ENCODE measurements around the gene FAM13C. TPM values are rescaled to one million over a fixed set of nuclear protein-coding genes. Genes with fewer than 3 reads are reported as not detected.

Gene FAM13C
- total RNA-seq, 6 donors from 2014 or later: 4.1 to 15.7 (median 8.9) TPM

GRCh38 chr10:59360605-59361405 lies 1.5 kb downstream of the FAM13C start:
- DNase-seq (no peak), ATAC-seq (ENCODE audit: low FRiP score in 2 of 2) (no peak)
- Histone ChIP-seq H3K4me1 (peaks cover 0 to 18% (median 6%) of the 10 kb centered on the region in 4 donors), H3K36me3 (no peaks in the 10 kb centered on the region), H3K27ac (peak overlapping the region in 3 of 4 donors; percentile 73 to 84 (median 84)), H3K9me3 (no peaks in the 10 kb centered on the region), H3K4me3 (peak overlapping the region in 2 of 4 donors; percentile 55 to 60), H3K27me3 (no peaks in the 10 kb centered on the region)
- TF ChIP-seq POLR2A (IDR thresholded peaks at IDR 0.05): no peak
- TF ChIP-seq EP300 (IDR thresholded peaks at IDR 0.05): no peak
- no peak for TF ChIP-seq POLR2AphosphoS5 (IDR thresholded peaks at IDR 0.05)
- TF ChIP-seq CTCF (IDR thresholded peaks at IDR 0.05): no peak
- 65% methylated on average over 6 of the region's 6 CpGs for WGBS, 2 donors

GRCh38 chr10:59358576-59358975 lies 3.8 kb downstream of the FAM13C start:
- ATAC-seq (ENCODE audit: low FRiP score in 2 of 2) (no peak), DNase-seq (no peak)
- H3K27ac ChIP-seq: peak overlapping the region in 1 of 4 donors; percentile 5
- H3K9me3 ChIP-seq: no peaks in the 10 kb centered on the region
- H3K27me3 ChIP-seq: no peaks in the 10 kb centered on the region
- peaks cover 0 to 18% (median 6%) of the 10 kb centered on the region in 4 donors for H3K4me1 ChIP-seq
- no peak overlapping the region for H3K4me3 ChIP-seq
- TF ChIP-seq CTCF (IDR thresholded peaks at IDR 0.05): no peak
- no peak for TF ChIP-seq POLR2A (IDR thresholded peaks at IDR 0.05)
- no peak for TF ChIP-seq POLR2AphosphoS5 (IDR thresholded peaks at IDR 0.05)
- no peak for TF ChIP-seq EP300 (IDR thresholded peaks at IDR 0.05)
- no peaks in the 10 kb centered on the region for H3K36me3 ChIP-seq

- Histone ChIP-seq H3K27ac (no peak overlapping the region), H3K4me3 (no peak overlapping the region), H3K9me3 (no peaks in the 10 kb centered on the region), H3K27me3 (no peaks in the 10 kb centered on the region), H3K36me3 (no peaks in the 10 kb centered on the region), H3K4me1 (peaks cover 0 to 5% (median 0%) of the 10 kb centered on the region in 4 donors)
- ATAC-seq (ENCODE audit: low FRiP score in 2 of 2) (no peak), DNase-seq (no peak)
- TF ChIP-seq CTCF (IDR thresholded peaks at IDR 0.05) (no peak), EP300 (IDR thresholded peaks at IDR 0.05) (no peak), POLR2AphosphoS5 (IDR thresholded peaks at IDR 0.05) (no peak)
Measured at GRCh38 chr10:59354434-59354833, 7.9 kb downstream of the FAM13C start.

- Histone ChIP-seq H3K36me3 (no peaks in the 10 kb centered on the region), H3K4me3 (no peak overlapping the region), H3K9me3 (no peaks in the 10 kb centered on the region), H3K27me3 (no peaks in the 10 kb centered on the region), H3K4me1 (no peaks in the 10 kb centered on the region), H3K27ac (no peak overlapping the region)
- no peak for ATAC-seq (ENCODE audit: low FRiP score in 2 of 2)
- no peak for TF ChIP-seq CTCF (IDR thresholded peaks at IDR 0.05)
- no peak for TF ChIP-seq EP300 (IDR thresholded peaks at IDR 0.05)
- no peak for TF ChIP-seq POLR2A (IDR thresholded peaks at IDR 0.05)
- no peak for TF ChIP-seq POLR2AphosphoS5 (IDR thresholded peaks at IDR 0.05)
- DNase-seq: no peak
- WGBS, 2 donors: 96 to 98% methylated on average over 2 of the region's 2 CpGs
Measured at GRCh38 chr10:59350558-59350957, 11.8 kb downstream of the FAM13C start.

- ATAC-seq (ENCODE audit: low FRiP score in 2 of 2) (peak; percentile 19 to 36), DNase-seq (no peak)
- WGBS, 2 donors: 90 to 100% methylated on average over 1 of the region's 1 CpG
- Histone ChIP-seq H3K4me3 (no peak overlapping the region), H3K36me3 (no peaks in the 10 kb centered on the region), H3K4me1 (no peaks in the 10 kb centered on the region), H3K9me3 (no peaks in the 10 kb centered on the region), H3K27ac (no peak overlapping the region), H3K27me3 (no peaks in the 10 kb centered on the region)
- TF ChIP-seq CTCF (IDR thresholded peaks at IDR 0.05) (no peak), POLR2AphosphoS5 (IDR thresholded peaks at IDR 0.05) (no peak), POLR2A (IDR thresholded peaks at IDR 0.05) (no peak), EP300 (IDR thresholded peaks at IDR 0.05) (no peak)
Measured at GRCh38 chr10:59346321-59346720, 16.0 kb downstream of the FAM13C start.
